ENCODE data around the gene VPS52. TPM values are rescaled to one million over a fixed set of nuclear protein-coding genes. Genes with fewer than 3 reads are reported as not detected.
"Not testable (repeated sequence)": the region's sequence is repeated elsewhere in the genome, so short reads cannot be mapped to it uniquely, and the experiment has no call there.

The VPS52 gene
- total RNA-seq, 4 donors from 2014 or later = 18.1 to 45.5 (median 31.5) TPM

- peak overlapping the region in 1 of 2 donors; percentile 71 for H3K4me3 ChIP-seq
- peaks cover 5 to 79% (median 38%) of the 10 kb centered on the region in 3 donors for H3K4me1 ChIP-seq
- no peak for TF ChIP-seq CTCF (IDR thresholded peaks at IDR 0.05)
- TF ChIP-seq POLR2AphosphoS5 (IDR thresholded peaks at IDR 0.05) = no peak
- TF ChIP-seq EP300 (IDR thresholded peaks at IDR 0.05) = no peak
- no peak for TF ChIP-seq POLR2A (IDR thresholded peaks at IDR 0.05)
- no peak for ATAC-seq
- H3K9me3 ChIP-seq = no peaks in the 10 kb centered on the region
- peaks cover 0 to 44% of the 10 kb centered on the region in 2 donors for H3K36me3 ChIP-seq
- H3K27me3 ChIP-seq = no peaks in the 10 kb centered on the region
- WGBS, 2 donors (ENCODE audit: low coverage in 1 of 2) = 55 to 62% methylated on average over 10 to 11 of the region's 11 CpGs
- H3K27ac ChIP-seq = peak overlapping the region in 2 of 4 donors; percentile 92 to 95
Measured at GRCh38 chr6:33273129-33273923, 1.6 kb upstream of the VPS52 start.

GRCh38 chr6:33272275-33273128 lies 826 bp upstream of the VPS52 start:
- Histone ChIP-seq H3K27ac (peak overlapping the region; percentile 44 to 95 (median 90)), H3K4me1 (peaks cover 5 to 70% (median 29%) of the 10 kb centered on the region in 3 donors), H3K36me3 (peaks cover 0 to 52% of the 10 kb centered on the region in 2 donors), H3K9me3 (no peaks in the 10 kb centered on the region), H3K27me3 (no peaks in the 10 kb centered on the region), H3K4me3 (peak overlapping the region; percentile 60 to 71)
- TF ChIP-seq CTCF (IDR thresholded peaks at IDR 0.05) (no peak), EP300 (IDR thresholded peaks at IDR 0.05) (no peak), POLR2A (IDR thresholded peaks at IDR 0.05) (no peak), POLR2AphosphoS5 (IDR thresholded peaks at IDR 0.05) (no peak)
- ATAC-seq = no peak
- WGBS, 2 donors (ENCODE audit: low coverage in 1 of 2) = 13 to 15% methylated on average over 9 to 14 of the region's 22 CpGs

GRCh38 chr6:33271117-33271467 lies 584 bp downstream of the VPS52 start:
- Histone ChIP-seq H3K27me3 (no peaks in the 10 kb centered on the region), H3K36me3 (peaks cover 0 to 63% of the 10 kb centered on the region in 2 donors), H3K4me3 (peak overlapping the region; percentile 60 to 71), H3K27ac (peak overlapping the region; percentile 89 to 95 (median 92)), H3K4me1 (peaks cover 5 to 58% (median 23%) of the 10 kb centered on the region in 3 donors), H3K9me3 (no peaks in the 10 kb centered on the region)
- TF ChIP-seq POLR2AphosphoS5 (IDR thresholded peaks at IDR 0.05) = no peak
- no peak for TF ChIP-seq EP300 (IDR thresholded peaks at IDR 0.05)
- no peak for TF ChIP-seq POLR2A (IDR thresholded peaks at IDR 0.05)
- no peak for TF ChIP-seq CTCF (IDR thresholded peaks at IDR 0.05)
- 7 to 8% methylated on average over 4 of the region's 7 CpGs for WGBS, 2 donors (ENCODE audit: low coverage in 1 of 2)
- no peak for ATAC-seq

GRCh38 chr6:33264015-33264414 lies 7.7 kb downstream of the VPS52 start:
- no peak for TF ChIP-seq POLR2A (IDR thresholded peaks at IDR 0.05)
- no peak for TF ChIP-seq CTCF (IDR thresholded peaks at IDR 0.05)
- no peak for TF ChIP-seq EP300 (IDR thresholded peaks at IDR 0.05)
- no peak for TF ChIP-seq POLR2AphosphoS5 (IDR thresholded peaks at IDR 0.05)
- Histone ChIP-seq H3K4me3 (no peak overlapping the region), H3K9me3 (no peaks in the 10 kb centered on the region), H3K4me1 (no peaks in the 10 kb centered on the region), H3K36me3 (peaks cover 0 to 98% of the 10 kb centered on the region in 2 donors), H3K27ac (no peak overlapping the region), H3K27me3 (no peaks in the 10 kb centered on the region)
- ATAC-seq = no peak
- WGBS, 2 donors (ENCODE audit: low coverage in 1 of 2) = 29 to 95% methylated on average over 1 to 6 of the region's 7 CpGs

DNA sequence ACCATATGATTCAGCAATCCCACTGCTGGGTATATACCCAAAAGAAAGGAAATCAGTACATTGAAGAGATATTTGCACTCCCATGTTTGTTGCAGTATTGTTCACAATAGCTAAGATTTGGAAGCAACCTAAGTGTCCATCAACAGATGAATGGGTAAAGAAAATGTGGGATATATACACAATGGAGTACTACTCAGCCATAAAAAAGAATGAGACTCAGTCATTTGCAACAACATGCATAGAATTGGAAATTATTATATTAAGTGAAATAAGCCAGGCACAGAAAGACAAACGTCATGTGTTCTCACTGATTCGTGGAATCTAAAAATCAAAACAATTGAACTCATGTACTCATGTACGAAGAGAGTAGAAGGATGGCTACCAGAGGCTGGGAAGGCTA lies 9.2 kb downstream of the VPS52 start:
- WGBS, 2 donors (ENCODE audit: low coverage in 1 of 2) = 89 to 96% methylated on average over 3 of the region's 3 CpGs
- not testable (repeated sequence) for H3K27me3 ChIP-seq, H3K9me3 ChIP-seq, H3K4me1 ChIP-seq, ATAC-seq, H3K27ac ChIP-seq, H3K4me3 ChIP-seq
- peaks cover 0 to 95% of the 10 kb centered on the region in 2 donors for H3K36me3 ChIP-seq
